ENCODE measurements around the gene NOSIP. TPM values are rescaled to one million over a fixed set of nuclear protein-coding genes. Genes with fewer than 3 reads are reported as not detected.

Gene NOSIP
- total RNA-seq, 6 experiments from 2014 or later: 16.2 to 31.9 (median 23.2) TPM

- no peaks in the 10 kb centered on the region for H3K9me3 ChIP-seq
- intact Hi-C loops (cut with DNase I): loop anchor here in 1 of 2 donors (10.0 kb wide), 1 partner anchor 69 kb away; the partner anchor contains the start of genes BCL2L12 and IRF3
- no peak overlapping the region for H3K4me3 ChIP-seq
- DNase-seq: no peak
- peaks cover 0 to 4% (median 0%) of the 10 kb centered on the region in 4 donors for H3K4me1 ChIP-seq
- 90% methylated on average over 9 of the region's 32 CpGs for WGBS (ENCODE audit: insufficient coverage, low coverage, low lambda C conversion rate, missing lambda C conversion rate)
- no peak for ATAC-seq
- H3K27me3 ChIP-seq: no peaks in the 10 kb centered on the region
- H3K36me3 ChIP-seq: peaks cover 0 to 36% (median 9%) of the 10 kb centered on the region in 4 donors
- TF ChIP-seq CTCF (IDR thresholded peaks at IDR 0.05) (no peak), POLR2A (IDR thresholded peaks at IDR 0.05) (no peak)
- H3K27ac ChIP-seq: no peak overlapping the region
Observed at GRCh38 chr19:49595819-49596404, 15.6 kb upstream of the NOSIP start.

- H3K4me1 ChIP-seq: peaks cover 0 to 4% (median 0%) of the 10 kb centered on the region in 4 donors
- ATAC-seq: no peak
- WGBS (ENCODE audit: insufficient coverage, low coverage, low lambda C conversion rate, missing lambda C conversion rate): 87% methylated on average over 11 of the region's 35 CpGs
- intact Hi-C loops (cut with DNase I): loop anchor here in 1 of 2 donors (10.0 kb wide), 1 partner anchor 70 kb away; the partner anchor contains the start of genes BCL2L12 and IRF3
- peaks cover 0 to 32% (median 9%) of the 10 kb centered on the region in 4 donors for H3K36me3 ChIP-seq
- TF ChIP-seq POLR2A (IDR thresholded peaks at IDR 0.05): no peak
- no peak for TF ChIP-seq CTCF (IDR thresholded peaks at IDR 0.05)
- H3K9me3 ChIP-seq: no peaks in the 10 kb centered on the region
- no peak overlapping the region for H3K27ac ChIP-seq
- no peak for DNase-seq
- no peaks in the 10 kb centered on the region for H3K27me3 ChIP-seq
- no peak overlapping the region for H3K4me3 ChIP-seq
Observed at GRCh38 chr19:49594993-49595818, 14.8 kb upstream of the NOSIP start.

GRCh38 chr19:49594157-49594992 is 14.0 kb upstream of the NOSIP start:
- ATAC-seq: no peak
- DNase-seq: no peak
- intact Hi-C loops (cut with DNase I): loop anchor here in 1 of 2 donors (10.0 kb wide), 1 partner anchor 70 kb away; the partner anchor contains the start of genes BCL2L12 and IRF3
- Histone ChIP-seq H3K36me3 (peaks cover 0 to 26% (median 4%) of the 10 kb centered on the region in 4 donors), H3K27me3 (no peaks in the 10 kb centered on the region), H3K9me3 (no peaks in the 10 kb centered on the region), H3K27ac (no peak overlapping the region), H3K4me3 (no peak overlapping the region), H3K4me1 (peaks cover 0 to 4% (median 0%) of the 10 kb centered on the region in 4 donors)
- 90% methylated on average over 27 of the region's 35 CpGs for WGBS (ENCODE audit: insufficient coverage, low coverage, low lambda C conversion rate, missing lambda C conversion rate)
- no peak for TF ChIP-seq POLR2A (IDR thresholded peaks at IDR 0.05)
- TF ChIP-seq CTCF (IDR thresholded peaks at IDR 0.05): no peak

Measured in right lobe of liver (tissue), 6 donors.